B cell (primary cell): ENCODE measurements around the gene SCUBE1.

Experiments used
- EZH2 ChIP-seq: IDR thresholded peaks from 2 replicates; pipeline ENCODE4 v1.6.1; 2012; ENCODE audit warnings: borderline replicate concordance, low read depth, mild to moderate bottlenecking, moderate library complexity, low read length; ENCODE audit not compliant: insufficient read depth, poor library complexity, severe bottlenecking
- TF ChIP-seq, protein P1 (sequence below): fragments of 200-600 bp; IDR thresholded peaks from one replicate; pipeline ENCODE4 v1.8.0; 2022; ENCODE audit warnings: antibody characterized with exemption, mild to moderate bottlenecking

DNA sequence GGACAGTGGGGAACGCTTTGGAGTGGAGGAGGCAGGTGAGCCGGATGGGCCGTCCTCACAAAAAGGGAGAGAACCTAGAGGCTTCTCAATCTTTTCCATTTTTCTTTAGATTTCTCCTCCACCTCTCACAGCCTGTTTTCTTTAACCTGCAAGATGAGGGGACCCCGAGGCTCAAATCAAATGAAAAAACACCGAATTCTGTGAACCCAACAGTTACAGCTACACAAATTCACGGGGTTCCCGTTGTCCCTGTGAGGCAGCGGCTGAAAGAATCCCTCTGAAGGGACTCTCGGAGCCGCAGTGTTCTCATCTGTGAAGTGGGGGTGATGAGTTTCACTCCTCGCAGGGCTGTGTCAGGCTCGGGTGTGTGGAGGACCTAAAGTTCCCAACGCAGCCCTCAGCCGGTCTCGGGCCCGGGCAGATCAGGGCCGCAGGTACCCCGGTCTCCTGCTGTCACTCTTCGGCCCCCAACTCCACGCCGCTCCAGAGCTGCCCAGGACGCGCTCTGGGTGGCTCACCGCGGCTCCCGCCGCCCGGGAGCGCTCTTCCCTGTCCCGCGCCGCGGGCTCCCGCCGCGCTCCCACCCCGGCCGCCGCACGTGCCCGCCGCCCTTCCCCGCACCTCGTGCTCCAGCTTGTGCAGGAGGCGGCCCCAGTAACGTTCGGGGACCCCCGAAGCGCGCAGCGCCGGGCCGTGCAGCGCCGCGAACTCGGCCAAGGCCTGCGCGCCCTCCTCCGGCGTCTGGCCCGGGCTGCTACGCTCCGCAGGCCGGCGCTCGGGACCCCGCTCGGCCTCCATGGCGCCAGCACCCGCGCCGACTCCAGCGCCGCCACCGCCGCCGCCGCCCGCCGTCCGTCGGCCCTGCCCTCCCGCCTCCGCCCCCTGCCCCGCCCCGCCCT is 156.7 kb downstream of the SCUBE1 start, which contains the start of gene TTLL12:
- TF ChIP-seq, protein P1, sequence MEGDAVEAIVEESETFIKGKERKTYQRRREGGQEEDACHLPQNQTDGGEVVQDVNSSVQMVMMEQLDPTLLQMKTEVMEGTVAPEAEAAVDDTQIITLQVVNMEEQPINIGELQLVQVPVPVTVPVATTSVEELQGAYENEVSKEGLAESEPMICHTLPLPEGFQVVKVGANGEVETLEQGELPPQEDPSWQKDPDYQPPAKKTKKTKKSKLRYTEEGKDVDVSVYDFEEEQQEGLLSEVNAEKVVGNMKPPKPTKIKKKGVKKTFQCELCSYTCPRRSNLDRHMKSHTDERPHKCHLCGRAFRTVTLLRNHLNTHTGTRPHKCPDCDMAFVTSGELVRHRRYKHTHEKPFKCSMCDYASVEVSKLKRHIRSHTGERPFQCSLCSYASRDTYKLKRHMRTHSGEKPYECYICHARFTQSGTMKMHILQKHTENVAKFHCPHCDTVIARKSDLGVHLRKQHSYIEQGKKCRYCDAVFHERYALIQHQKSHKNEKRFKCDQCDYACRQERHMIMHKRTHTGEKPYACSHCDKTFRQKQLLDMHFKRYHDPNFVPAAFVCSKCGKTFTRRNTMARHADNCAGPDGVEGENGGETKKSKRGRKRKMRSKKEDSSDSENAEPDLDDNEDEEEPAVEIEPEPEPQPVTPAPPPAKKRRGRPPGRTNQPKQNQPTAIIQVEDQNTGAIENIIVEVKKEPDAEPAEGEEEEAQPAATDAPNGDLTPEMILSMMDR, result no peak
- no peak for TF ChIP-seq EZH2
